NCI-H2081 (cell line): ENCODE results near the gene GBA3.

Experiments
- DNase-seq, 2 experiments: peaks; one replicate each; lab custom pipeline; 2025; lab: John Stamatoyannopoulos, UW

GBA3 gene

GRCh38 chr4:22695029-22695428 is 2.3 kb downstream of the GBA3 start:
- DNase-seq: no peak

- no peak for DNase-seq
Measured at GRCh38 chr4:22695917-22696316, 3.2 kb downstream of the GBA3 start.

- no peak for DNase-seq
Measured at GRCh38 chr4:22703912-22704311, 11.2 kb downstream of the GBA3 start.

GRCh38 chr4:22707390-22707789 is 14.7 kb downstream of the GBA3 start:
- no peak for DNase-seq

- DNase-seq: no peak
Measured at GRCh38 chr4:22708961-22709360, 16.2 kb downstream of the GBA3 start.

GRCh38 chr4:22712105-22712504 is 19.4 kb downstream of the GBA3 start:
- no peak for DNase-seq

- DNase-seq: no peak
Measured at GRCh38 chr4:22712529-22712928, 19.8 kb downstream of the GBA3 start.

- no peak for DNase-seq
Measured at GRCh38 chr4:22713841-22714240, 21.1 kb downstream of the GBA3 start.

- DNase-seq: peak; percentile 7 to 30
Measured at GRCh38 chr4:22719218-22719617, 26.5 kb downstream of the GBA3 start.

- DNase-seq: no peak
Measured at GRCh38 chr4:22720091-22720490, 27.4 kb downstream of the GBA3 start.

- DNase-seq: no peak
Measured at GRCh38 chr4:22721204-22721603, 28.5 kb downstream of the GBA3 start.

- no peak for DNase-seq
Measured at GRCh38 chr4:22730021-22730420, 37.3 kb downstream of the GBA3 start.

- no peak for DNase-seq
Measured at GRCh38 chr4:22733816-22734215, 41.1 kb downstream of the GBA3 start.

GRCh38 chr4:22736912-22737311 is 44.2 kb downstream of the GBA3 start:
- DNase-seq: no peak

GRCh38 chr4:22739968-22740367 is 47.2 kb downstream of the GBA3 start:
- DNase-seq: no peak

- no peak for DNase-seq
Measured at GRCh38 chr4:22741744-22742143, 49.0 kb downstream of the GBA3 start.

GRCh38 chr4:22743290-22743689 is 50.6 kb downstream of the GBA3 start:
- DNase-seq: no peak

GRCh38 chr4:22744478-22745062 is 51.8 kb downstream of the GBA3 start:
- DNase-seq: no peak

- DNase-seq: no peak
Measured at GRCh38 chr4:22745234-22745633, 52.5 kb downstream of the GBA3 start.

- no peak for DNase-seq
Measured at GRCh38 chr4:22754116-22754515, 61.4 kb downstream of the GBA3 start.

GRCh38 chr4:22762548-22762947 is 69.8 kb downstream of the GBA3 start:
- no peak for DNase-seq

GRCh38 chr4:22764183-22764582 is 71.4 kb downstream of the GBA3 start:
- no peak for DNase-seq

GRCh38 chr4:22766068-22766467 is 73.3 kb downstream of the GBA3 start:
- DNase-seq: no peak

GRCh38 chr4:22778547-22779163 is 85.9 kb downstream of the GBA3 start:
- no peak for DNase-seq
